NCI-H1105 (cell line): ENCODE data around the gene HOXD10.

ENCODE experiments used
- DNase-seq: peaks from one replicate; lab custom pipeline; 2025; lab: John Stamatoyannopoulos, UW

HOXD10 gene

DNA sequence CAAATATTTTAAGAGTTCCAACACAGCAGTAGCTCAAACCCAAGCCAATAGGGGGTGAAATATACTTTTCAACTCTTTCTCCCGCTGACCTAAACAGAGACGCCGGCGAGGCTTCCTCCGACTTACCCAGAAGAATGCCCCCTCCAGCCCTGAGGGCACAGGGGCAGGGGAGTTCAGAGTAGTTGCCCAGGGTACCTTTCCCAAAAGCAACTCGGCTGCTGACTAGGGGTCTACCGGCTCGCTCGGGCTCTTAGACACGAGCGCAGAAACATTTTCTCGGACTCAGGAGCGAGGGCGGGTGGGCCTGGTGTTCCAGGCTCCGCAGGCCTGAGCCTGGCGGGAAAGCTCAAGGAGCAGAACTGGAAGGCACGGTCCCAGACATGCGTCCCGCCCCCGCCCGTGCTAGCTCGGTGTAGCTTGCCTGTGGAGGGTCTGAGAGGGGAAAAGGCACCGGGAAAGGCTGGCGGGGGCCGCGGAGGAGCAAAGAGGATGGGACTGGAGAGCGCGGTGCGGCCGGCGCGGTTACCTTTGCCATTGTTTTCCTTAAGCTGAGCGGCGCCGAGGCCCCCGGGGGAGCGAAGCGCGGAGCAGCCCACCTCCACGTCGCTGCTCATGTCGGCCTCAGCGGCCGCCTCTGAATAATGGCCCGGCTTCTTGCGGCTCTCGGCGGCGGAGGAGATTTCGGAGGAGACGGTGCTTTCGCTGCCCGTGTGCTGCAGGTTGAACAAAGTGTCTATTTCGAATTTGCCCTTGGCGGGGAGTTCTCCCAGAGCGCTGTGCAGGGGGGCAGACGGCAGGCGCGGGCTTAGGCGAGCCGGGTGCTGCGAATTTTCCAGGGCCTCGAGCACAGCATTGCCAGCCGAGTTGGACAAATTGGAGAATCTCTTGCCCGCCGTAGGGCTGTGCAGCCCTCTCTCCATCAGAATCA, 33.5 kb upstream of the HOXD10 start:
- no peak for DNase-seq

DNA sequence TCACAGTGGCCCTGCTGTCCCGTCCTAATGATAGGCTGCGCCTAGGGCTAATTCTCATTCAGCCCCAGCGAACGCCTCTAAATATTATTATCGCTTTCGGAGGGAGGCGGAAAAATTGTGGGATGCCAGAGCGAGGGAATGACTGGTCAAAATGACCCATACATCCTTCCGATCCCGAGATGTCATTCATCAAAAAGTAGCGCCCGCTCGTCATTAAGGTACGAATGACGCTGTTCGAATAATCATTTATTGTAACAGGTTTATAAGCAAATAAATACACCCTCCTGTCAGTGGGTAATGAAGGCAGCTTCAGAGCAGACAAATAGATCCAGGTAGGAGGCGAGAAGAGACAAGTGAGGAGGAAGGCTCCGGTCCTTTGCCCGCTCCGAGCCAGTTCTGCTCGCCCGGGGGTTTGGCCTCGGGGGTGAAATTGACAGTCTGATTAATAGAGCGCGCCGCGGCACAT, 32.7 kb upstream of the HOXD10 start, which contains the start of gene EVX2:
TSS of gene EVX2 (minus strand) at position 167 of the 466 bp plus-strand sequence. CDS start 186 bp downstream, outside the sequence.
- no peak for DNase-seq

GRCh38 chr2:176084611-176085119, 31.9 kb upstream of the HOXD10 start:
- no peak for DNase-seq

DNA sequence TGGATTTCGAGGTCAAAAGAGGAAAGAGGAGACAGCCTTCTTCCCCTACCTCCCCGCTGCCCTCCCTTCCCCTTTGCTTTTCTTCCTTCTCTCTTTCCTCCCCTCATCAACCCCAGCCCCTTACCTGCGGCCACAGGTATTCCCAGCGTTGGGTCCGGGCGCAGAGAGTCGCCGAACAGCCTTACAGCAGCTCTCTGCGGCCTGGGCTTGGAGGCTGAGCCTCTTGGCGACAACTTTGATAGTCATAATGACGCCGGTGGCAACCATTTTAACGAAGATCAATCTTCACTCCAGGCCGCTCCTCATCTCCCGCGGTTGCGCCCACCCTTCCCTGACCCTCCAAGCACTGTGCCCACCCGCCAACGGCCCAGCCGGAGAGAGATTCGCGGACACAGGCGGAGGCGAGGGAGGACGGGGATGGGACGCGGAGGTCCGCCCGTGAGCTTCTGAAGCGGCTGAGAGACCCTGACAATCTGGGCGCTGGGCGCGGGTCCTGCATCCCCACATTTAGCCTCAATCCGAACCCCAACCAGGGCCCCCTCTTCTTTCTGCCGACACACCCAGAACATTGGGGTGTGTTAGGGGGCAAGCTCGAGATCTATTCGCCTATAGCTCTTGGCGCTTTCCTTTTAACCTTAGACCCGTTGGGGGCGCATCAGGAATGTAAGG, 31.3 kb upstream of the HOXD10 start:
- DNase-seq: no peak

DNA sequence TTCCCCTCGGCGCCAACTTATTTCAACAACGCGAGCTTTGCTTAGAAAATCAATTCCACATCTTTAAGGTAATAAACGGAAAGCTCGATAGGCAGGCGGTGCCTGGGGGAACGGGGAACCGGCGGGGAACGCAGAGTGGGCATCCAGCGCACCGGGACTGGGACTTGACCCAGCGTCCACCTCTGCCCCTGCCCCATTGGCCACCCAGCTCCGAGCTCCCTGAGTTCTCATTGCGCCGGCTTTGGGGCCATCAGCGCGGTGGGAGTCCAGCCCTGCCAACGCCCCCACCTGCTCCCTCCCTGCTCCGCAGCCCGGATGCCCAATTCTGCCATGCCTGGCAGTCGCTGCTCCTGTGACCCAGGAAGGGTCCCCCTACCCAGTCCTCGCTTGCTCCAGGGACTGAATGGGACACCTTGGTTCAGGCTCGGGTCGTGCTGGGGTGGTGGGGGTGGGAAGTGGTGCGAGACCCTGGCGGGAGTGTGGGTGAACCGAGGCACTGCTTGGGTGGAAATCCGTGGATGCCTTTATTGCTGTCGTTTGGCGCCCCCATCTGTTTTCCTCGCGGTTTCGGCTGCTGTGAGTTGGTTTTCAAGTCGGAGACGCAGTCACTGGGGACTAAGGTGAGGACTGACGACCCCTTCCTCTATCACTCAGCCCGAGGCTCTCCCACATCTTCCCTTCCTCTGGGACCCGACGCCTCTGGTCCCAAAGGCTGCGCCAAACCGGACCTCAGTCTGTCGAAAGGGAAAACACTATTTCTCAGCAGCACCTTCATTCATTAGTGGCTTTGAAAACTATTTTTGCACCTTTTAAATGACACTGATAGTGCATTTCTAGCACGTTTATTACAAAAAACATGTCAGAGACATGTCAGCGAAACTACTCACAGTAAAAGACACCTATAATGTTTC, 30.5 kb upstream of the HOXD10 start:
- DNase-seq: no peak

DNA sequence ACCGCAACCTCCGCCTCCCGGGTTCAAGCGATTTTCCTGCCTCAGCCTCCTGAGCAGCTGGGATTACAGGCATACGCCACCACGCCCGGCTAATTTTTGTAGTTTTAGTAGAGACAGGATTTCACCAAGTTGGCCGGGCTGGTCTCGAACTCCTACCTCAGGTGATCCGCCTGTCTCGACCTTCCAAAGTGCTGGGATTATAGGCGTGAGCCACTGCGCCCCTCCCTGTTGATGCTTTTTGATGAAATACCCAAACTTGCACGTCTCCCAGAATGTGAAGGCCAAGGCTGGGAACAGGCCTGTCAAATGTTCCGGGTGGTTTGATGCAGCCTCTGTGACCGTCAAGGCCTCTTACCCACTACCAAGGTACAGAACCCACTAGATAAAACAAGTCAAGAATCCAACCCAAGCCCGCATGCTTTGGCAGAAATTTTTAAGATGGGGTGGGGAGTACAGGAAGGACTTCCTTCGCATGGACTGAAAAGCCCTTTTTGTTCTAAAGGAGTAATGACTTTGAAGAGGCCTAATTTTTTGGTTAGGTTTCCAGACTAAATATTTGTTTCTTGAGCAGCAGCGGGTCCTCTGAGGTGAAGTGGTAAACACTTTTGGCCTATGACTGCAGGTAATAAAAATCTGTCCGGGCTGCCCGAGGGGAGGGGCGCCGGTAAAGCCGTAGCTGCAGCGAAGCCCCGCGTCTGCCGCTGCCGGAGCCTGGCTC, 29.1 kb upstream of the HOXD10 start:
- DNase-seq: no peak

DNA sequence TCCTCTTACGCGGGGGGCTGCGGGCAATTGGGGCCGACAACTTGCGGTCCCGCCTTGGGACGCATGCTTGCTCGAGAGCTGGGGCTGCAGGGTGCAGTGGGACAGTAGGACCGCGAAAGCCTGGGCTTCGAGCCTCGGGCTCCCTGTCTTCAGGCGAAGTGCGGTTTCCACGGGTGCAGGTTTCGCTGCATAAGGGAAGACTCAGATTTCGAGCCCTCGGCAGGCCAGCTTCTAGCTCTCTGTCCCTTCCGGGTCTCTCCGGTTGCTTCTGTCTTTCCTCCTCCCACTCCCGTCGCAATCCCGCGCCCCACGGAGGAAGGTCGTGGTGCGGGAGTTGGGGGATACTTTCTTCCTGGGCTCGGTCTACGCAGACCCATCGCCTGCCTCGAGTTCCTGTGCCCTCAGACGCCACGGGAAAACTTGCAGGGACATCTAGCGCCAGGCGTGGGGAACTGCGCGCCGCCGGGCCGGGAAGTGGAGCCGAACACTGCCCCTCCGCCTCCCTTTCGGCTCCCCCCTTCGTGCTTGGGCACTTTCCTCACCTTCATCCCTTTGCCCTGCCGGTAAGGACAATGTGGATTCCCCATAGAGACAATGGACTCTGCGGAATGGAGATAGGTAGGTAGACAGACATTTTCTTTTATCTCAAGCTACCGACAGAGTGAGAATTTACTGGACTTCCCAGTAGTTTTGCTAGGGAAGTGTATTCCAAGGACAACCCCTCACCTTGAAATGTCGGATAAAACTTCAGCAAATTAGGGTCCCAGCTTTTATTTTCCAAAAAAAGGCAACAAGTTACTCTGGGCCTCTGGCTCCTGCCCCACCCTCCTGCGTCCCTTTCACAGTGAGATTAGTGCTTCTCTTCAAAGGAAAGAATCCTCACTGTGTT, 28.3 kb upstream of the HOXD10 start:
- DNase-seq: no peak

DNA sequence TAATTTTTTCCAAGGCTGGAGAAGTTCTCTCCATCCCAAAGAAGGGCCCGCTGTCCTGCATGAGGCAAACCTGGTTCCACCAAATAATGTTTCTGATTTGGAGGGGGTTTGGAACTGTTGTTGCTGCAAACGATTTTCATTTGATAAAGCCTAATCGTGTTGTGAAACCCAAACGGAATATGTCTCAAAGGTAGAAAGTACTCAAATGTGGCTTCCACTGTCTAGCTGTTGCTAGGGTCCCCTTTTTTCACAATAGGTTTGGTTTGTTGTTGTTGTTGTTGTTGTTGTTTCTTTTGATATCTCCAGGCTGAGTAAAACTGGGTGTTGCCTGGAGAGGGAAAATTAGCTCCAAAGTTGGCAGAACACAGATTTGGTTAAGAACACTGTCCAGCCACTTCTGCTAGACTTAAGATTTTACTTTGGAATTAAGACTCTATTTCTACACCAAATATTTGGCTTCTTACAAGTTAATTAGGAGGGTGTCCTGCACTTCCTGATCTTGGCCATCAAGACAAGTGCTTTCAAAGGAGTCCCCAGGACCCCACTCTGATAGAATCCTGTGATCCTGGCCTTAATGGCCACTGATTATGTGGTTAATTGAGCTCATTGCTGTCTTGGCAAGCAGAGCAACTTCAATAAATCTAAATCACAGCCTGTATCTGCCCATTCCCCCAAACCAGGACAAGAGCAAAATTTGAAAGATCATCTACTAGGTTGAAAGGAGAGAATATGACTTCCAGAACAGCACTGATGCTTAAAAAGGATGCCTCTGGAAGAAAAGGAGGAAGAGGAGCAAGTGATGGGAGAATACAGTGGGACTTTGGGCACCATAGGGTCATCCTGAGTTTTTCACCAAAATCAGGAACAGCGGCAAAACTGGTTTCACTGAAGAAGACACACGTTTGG, 27.4 kb upstream of the HOXD10 start:
- DNase-seq: no peak

GRCh38 chr2:176089843-176090395, 26.7 kb upstream of the HOXD10 start:
- DNase-seq: no peak

DNA sequence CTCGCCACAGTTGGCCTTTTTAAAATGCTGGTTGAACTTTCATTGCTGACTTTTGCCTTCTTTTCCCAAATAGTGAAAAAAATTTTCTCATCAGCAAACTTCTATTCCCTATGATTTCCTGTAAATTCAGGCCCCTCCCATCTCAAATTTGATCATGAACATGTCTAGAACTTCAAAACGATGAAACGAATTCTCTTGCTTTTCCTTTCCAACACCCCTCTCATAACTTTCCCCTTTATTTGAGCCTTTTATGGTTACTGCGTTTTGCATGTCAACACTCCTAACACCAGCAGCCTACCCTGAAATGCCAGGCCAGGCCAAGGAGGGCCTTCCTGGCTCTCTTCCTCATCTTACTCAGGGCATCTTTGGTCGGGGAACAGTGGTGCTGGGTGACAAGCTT, 25.7 kb upstream of the HOXD10 start:
- no peak for DNase-seq

- DNase-seq: no peak
Measured at GRCh38 chr2:176091329-176092258, 25.0 kb upstream of the HOXD10 start.

GRCh38 chr2:176092270-176093144, 24.1 kb upstream of the HOXD10 start, which contains the start of gene HOXD13:
Gene HOXD13, plus strand, starts transcription at chr2:176092721. Its CDS starts 170 bp downstream, at chr2:176092891.
- DNase-seq: no peak

GRCh38 chr2:176093145-176093897, 23.3 kb upstream of the HOXD10 start:
- no peak for DNase-seq

DNA sequence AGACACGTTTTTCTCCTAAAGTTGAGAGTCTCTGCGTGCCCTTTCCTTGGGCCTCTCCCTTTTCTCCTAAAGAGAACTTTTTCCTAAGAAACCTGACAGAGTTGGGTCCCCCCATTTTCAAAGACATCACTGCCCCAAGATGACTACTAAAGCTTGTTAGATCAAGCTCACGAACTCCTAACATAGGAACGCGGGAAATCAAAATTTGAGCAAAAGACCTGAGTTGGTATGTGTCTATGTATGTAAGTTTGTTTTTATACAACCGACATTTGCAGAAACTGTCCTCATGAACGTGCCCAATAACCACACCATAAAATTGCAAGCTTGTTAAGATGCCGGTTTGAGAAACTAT, 22.7 kb upstream of the HOXD10 start:
- no peak for DNase-seq

GRCh38 chr2:176094349-176094748, 22.2 kb upstream of the HOXD10 start:
- no peak for DNase-seq

DNA sequence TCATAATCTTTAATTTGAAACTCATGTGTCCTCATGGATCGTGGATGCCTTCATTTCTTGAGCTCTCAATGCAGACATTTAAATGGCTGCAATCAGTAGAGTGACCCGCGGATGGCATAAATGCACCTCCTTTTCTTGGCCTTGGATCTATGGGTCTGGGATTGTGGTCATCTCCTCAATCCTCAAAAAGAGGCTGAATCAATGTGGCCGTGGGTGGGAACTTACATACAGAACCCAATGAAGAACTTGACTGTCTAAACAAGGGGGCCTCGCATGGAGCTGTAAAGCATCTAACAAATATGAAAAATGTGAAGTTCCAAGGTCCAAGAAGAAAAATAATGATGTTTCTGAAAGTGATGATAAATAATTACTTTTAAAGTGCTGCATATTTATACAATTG, 21.2 kb upstream of the HOXD10 start:
- DNase-seq: no peak
